Activated T-helper 2 cell treated with anti-CD3 and anti-CD28 coated beads, Interferon-gamma antibody, Interleukin-2, Interleukin-4, amounts not matched to agents 10 μg/mL and 5 μg/mL and 100 μg/mL, durations not matched to agents 14 hours and 24 hours and 36 hours (primary cell): ENCODE measurements around the gene DNPH1. TPM values are rescaled to one million over a fixed set of nuclear protein-coding genes. Genes with fewer than 3 reads are reported as not detected.

Source experiments
- DNase-seq: peaks from one replicate; pipeline ENCODE4 v3.0.0; 2021; ENCODE audit warnings: low spot score
- H3K27ac Mint-ChIP-seq: one replicate; pipeline ENCODE4 v1.8.0; 2021; ENCODE audit warnings: mixed read lengths
- H3K27me3 Mint-ChIP-seq: one replicate; pipeline ENCODE4 v1.8.0; 2021; ENCODE audit warnings: low read depth, mixed read lengths
- H3K36me3 Mint-ChIP-seq: one replicate; pipeline ENCODE4 v1.8.0; 2021; ENCODE audit warnings: low read depth, mixed read lengths
- H3K4me1 Mint-ChIP-seq: one replicate; pipeline ENCODE4 v1.8.0; 2021; ENCODE audit warnings: low read depth, mixed read lengths
- H3K4me3 Mint-ChIP-seq: one replicate; pipeline ENCODE4 v1.8.0; 2021; ENCODE audit warnings: low read depth, mild to moderate bottlenecking, moderate library complexity, mixed read lengths
- H3K9me3 Mint-ChIP-seq: one replicate; pipeline ENCODE4 v1.8.0; 2021; ENCODE audit warnings: mixed read lengths
- intact Hi-C: fragments of 100-400 bp; cut with micrococcal nuclease; formaldehyde crosslinking; loops from one replicate; pipeline ENCODE4 v1.15.1; 2023
- total RNA-seq: library from RNA; stranded (reverse); gene quantifications from 2 replicates; pipeline ENCODE4 v1.2.3, GENCODE V29; 2022

Gene DNPH1
- total RNA-seq, 1 donor from 2014 or later = 70.5 TPM

GRCh38 chr6:43211955-43212354, 17.3 kb downstream of the DNPH1 start:
- H3K36me3 Mint-ChIP-seq = peaks cover 12% of the 10 kb centered on the region
- no peaks in the 10 kb centered on the region for H3K4me1 Mint-ChIP-seq
- H3K27ac Mint-ChIP-seq = no peak overlapping the region
- no peaks in the 10 kb centered on the region for H3K9me3 Mint-ChIP-seq
- intact Hi-C loops = no loop called here
- DNase-seq = no peak
- H3K4me3 Mint-ChIP-seq = no peak overlapping the region
- no peaks in the 10 kb centered on the region for H3K27me3 Mint-ChIP-seq

- Mint-ChIP-seq H3K4me1 (no peaks in the 10 kb centered on the region), H3K27ac (no peak overlapping the region), H3K27me3 (no peaks in the 10 kb centered on the region), H3K4me3 (no peak overlapping the region), H3K9me3 (no peaks in the 10 kb centered on the region), H3K36me3 (peaks cover 15% of the 10 kb centered on the region)
- DNase-seq = no peak
- intact Hi-C loops = no loop called here
These were observed 22.0 kb downstream of the DNPH1 start for GRCh38 chr6:43207286-43207685.

- no peak overlapping the region for H3K27ac Mint-ChIP-seq
- intact Hi-C loops = no loop called here
- no peaks in the 10 kb centered on the region for H3K27me3 Mint-ChIP-seq
- peaks cover 18% of the 10 kb centered on the region for H3K36me3 Mint-ChIP-seq
- no peaks in the 10 kb centered on the region for H3K4me1 Mint-ChIP-seq
- H3K9me3 Mint-ChIP-seq = no peaks in the 10 kb centered on the region
- H3K4me3 Mint-ChIP-seq = no peak overlapping the region
- DNase-seq = no peak
These were observed 23.4 kb downstream of the DNPH1 start for GRCh38 chr6:43205849-43206248.

GRCh38 chr6:43204271-43205105, 24.8 kb downstream of the DNPH1 start:
- Mint-ChIP-seq H3K27ac (no peak overlapping the region), H3K4me1 (no peaks in the 10 kb centered on the region), H3K4me3 (no peak overlapping the region), H3K9me3 (no peaks in the 10 kb centered on the region), H3K36me3 (peaks cover 23% of the 10 kb centered on the region), H3K27me3 (no peaks in the 10 kb centered on the region)
- intact Hi-C loops = no loop called here
- DNase-seq = no peak

GRCh38 chr6:43203718-43204095, 25.6 kb downstream of the DNPH1 start:
- H3K9me3 Mint-ChIP-seq = no peaks in the 10 kb centered on the region
- intact Hi-C loops = no loop called here
- no peak overlapping the region for H3K27ac Mint-ChIP-seq
- no peak for DNase-seq
- peaks cover 23% of the 10 kb centered on the region for H3K36me3 Mint-ChIP-seq
- H3K27me3 Mint-ChIP-seq = no peaks in the 10 kb centered on the region
- H3K4me3 Mint-ChIP-seq = no peak overlapping the region
- no peaks in the 10 kb centered on the region for H3K4me1 Mint-ChIP-seq

- no peak for DNase-seq
- Mint-ChIP-seq H3K36me3 (peaks cover 23% of the 10 kb centered on the region), H3K27me3 (no peaks in the 10 kb centered on the region), H3K4me1 (no peaks in the 10 kb centered on the region), H3K4me3 (no peak overlapping the region), H3K9me3 (no peaks in the 10 kb centered on the region), H3K27ac (no peak overlapping the region)
- intact Hi-C loops = no loop called here
These were observed 26.1 kb downstream of the DNPH1 start for GRCh38 chr6:43203029-43203717.

- no peaks in the 10 kb centered on the region for H3K9me3 Mint-ChIP-seq
- no peaks in the 10 kb centered on the region for H3K27me3 Mint-ChIP-seq
- no peak overlapping the region for H3K4me3 Mint-ChIP-seq
- H3K36me3 Mint-ChIP-seq = peaks cover 23% of the 10 kb centered on the region
- intact Hi-C loops = no loop called here
- no peaks in the 10 kb centered on the region for H3K4me1 Mint-ChIP-seq
- DNase-seq = no peak
- H3K27ac Mint-ChIP-seq = no peak overlapping the region
These were observed 26.8 kb downstream of the DNPH1 start for GRCh38 chr6:43202451-43202850.

GRCh38 chr6:43200541-43200940, 28.7 kb downstream of the DNPH1 start:
- no peak for DNase-seq
- H3K27me3 Mint-ChIP-seq = no peaks in the 10 kb centered on the region
- intact Hi-C loops = no loop called here
- peaks cover 21% of the 10 kb centered on the region for H3K36me3 Mint-ChIP-seq
- no peak overlapping the region for H3K4me3 Mint-ChIP-seq
- H3K9me3 Mint-ChIP-seq = no peaks in the 10 kb centered on the region
- H3K27ac Mint-ChIP-seq = no peak overlapping the region
- H3K4me1 Mint-ChIP-seq = no peaks in the 10 kb centered on the region

GRCh38 chr6:43199912-43200311, 29.4 kb downstream of the DNPH1 start:
- no peaks in the 10 kb centered on the region for H3K4me1 Mint-ChIP-seq
- H3K4me3 Mint-ChIP-seq = no peak overlapping the region
- no peaks in the 10 kb centered on the region for H3K9me3 Mint-ChIP-seq
- intact Hi-C loops = no loop called here
- H3K27me3 Mint-ChIP-seq = no peaks in the 10 kb centered on the region
- no peak for DNase-seq
- no peak overlapping the region for H3K27ac Mint-ChIP-seq
- H3K36me3 Mint-ChIP-seq = peaks cover 20% of the 10 kb centered on the region

- Mint-ChIP-seq H3K4me1 (no peaks in the 10 kb centered on the region), H3K9me3 (no peaks in the 10 kb centered on the region), H3K27me3 (no peaks in the 10 kb centered on the region), H3K4me3 (no peak overlapping the region), H3K27ac (no peak overlapping the region), H3K36me3 (peaks cover 33% of the 10 kb centered on the region)
- intact Hi-C loops = no loop called here
- DNase-seq = no peak
These were observed 32.9 kb downstream of the DNPH1 start for GRCh38 chr6:43196337-43196736.

DNA sequence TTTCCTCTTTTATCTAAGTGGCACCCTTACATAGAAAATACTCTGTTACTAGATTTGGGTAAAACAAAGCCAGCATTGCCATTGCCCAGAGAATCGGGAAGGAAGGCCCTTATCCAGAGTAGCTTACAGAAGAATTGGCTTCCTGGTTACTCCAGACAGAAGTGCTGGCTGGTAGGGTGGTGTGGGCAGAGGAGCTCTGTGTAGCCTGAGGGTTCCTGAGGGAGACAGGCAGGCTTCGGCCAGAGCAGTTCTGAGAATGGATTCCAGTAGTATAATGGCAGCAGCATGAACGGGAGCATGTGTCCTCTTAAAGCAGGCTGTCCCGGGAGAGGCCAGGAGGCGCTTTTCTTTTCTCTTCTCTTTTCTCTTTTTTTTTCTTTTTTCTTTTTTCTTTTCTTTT, 35.4 kb downstream of the DNPH1 start:
- Mint-ChIP-seq H3K4me1 (no peaks in the 10 kb centered on the region), H3K27me3 (no peaks in the 10 kb centered on the region), H3K4me3 (no peak overlapping the region), H3K36me3 (peaks cover 30% of the 10 kb centered on the region), H3K27ac (no peak overlapping the region), H3K9me3 (no peaks in the 10 kb centered on the region)
- intact Hi-C loops = no loop called here
- DNase-seq = no peak

- H3K27me3 Mint-ChIP-seq = no peaks in the 10 kb centered on the region
These were observed 36.4 kb downstream of the DNPH1 start for GRCh38 chr6:43192911-43193310.

DNA sequence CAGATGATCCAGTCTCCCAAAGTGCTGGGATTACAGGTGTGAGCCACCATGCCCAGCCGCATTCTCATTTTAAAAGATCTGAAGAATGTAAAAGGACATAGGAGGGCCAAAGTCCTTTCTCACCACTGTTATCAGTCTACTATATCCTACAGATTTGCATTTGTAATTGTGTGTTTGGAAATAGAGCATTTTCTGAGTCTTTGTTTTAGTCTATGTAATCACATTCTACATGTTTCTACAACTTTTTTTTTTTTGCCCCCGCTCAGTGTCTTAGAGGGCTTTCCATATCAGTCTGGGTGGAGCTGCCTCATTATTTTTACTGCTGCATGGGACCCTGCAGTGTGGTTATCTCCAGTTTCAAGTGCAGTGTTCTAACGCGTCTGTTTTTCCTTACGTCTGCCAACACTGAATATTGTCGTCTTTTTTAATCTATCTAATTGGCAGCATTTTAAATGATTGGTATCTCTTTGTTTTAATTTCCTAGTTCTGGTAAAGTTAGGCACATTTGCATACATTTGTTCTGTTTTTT, 39.4 kb downstream of the DNPH1 start:
- intact Hi-C loops = no loop called here

More at GRCh38 chr6:43192911-43193310, 36.4 kb downstream of the DNPH1 start:
- H3K36me3 Mint-ChIP-seq = peaks cover 34% of the 10 kb centered on the region
- no peaks in the 10 kb centered on the region for H3K9me3 Mint-ChIP-seq
- no peak for DNase-seq
- H3K27ac Mint-ChIP-seq = no peak overlapping the region
- intact Hi-C loops = no loop called here
- no peak overlapping the region for H3K4me3 Mint-ChIP-seq
- H3K4me1 Mint-ChIP-seq = no peaks in the 10 kb centered on the region

More for the DNA sequence above, 39.4 kb downstream of the DNPH1 start:
- no peak overlapping the region for H3K27ac Mint-ChIP-seq
- DNase-seq = no peak
- H3K27me3 Mint-ChIP-seq = no peaks in the 10 kb centered on the region
- H3K9me3 Mint-ChIP-seq = no peaks in the 10 kb centered on the region
- H3K36me3 Mint-ChIP-seq = peaks cover 31% of the 10 kb centered on the region
- no peak overlapping the region for H3K4me3 Mint-ChIP-seq
- H3K4me1 Mint-ChIP-seq = peaks cover 10% of the 10 kb centered on the region
